Posterior cingulate gyrus (tissue), 11 donors: ENCODE measurements around the gene EPHB4.
"Not testable (repeated sequence)": the region's sequence is repeated elsewhere in the genome, so short reads cannot be mapped to it uniquely, and the experiment has no call there.

Experiments used
- DNase-seq, 10 donors: peaks; one replicate each; pipeline versions ENCODE4 v3.0.0 to v3.0.0-alpha.2; 2020 to 2021; ENCODE audit warnings: mixed read lengths in 3 of 10
- intact Hi-C: fragments of 100-400 bp; cut with DNase I; formaldehyde crosslinking; loops from one replicate; pipeline ENCODE4 v1.15.1; 2023

The EPHB4 gene

DNA sequence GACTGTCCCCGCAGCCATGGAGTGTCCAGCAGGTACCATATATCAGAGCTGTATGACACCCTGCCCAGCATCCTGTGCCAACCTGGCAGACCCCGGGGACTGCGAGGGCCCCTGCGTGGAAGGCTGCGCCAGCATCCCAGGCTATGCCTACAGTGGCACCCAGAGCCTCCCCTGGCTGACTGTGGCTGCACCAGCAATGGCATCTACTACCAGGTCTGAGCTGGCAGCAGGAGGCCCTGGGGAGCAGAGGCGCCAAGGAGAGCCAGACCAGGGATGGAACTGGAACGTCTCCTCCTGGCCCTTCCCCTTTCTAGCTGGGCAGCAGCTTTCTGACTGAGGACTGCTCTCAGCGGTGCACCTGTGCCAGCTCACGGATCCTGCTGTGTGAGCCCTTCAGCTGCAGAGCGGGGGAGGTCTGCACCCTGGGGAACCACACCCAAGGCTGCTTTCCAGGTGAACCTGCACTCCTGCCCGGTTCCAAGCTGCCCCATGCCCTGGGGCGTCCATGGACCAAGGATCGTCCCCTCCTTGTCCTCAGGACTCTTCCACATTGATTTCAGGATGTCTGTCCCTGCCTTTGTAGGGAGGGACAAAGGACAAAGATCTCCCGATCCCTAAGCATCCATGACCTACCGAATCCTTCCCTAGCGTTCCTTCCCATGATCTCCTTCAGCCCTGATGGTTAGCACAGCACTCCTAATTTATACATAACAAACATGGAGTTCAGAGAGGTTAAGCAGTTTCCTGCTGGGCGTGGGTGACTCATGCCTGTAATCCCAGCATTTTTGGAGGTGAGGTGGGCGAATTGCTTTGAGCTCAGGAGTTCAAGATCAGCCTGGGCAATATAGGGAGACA is 33.3 kb downstream of the EPHB4 start:
- no peak for DNase-seq
- intact Hi-C loops, result no loop called here

DNA sequence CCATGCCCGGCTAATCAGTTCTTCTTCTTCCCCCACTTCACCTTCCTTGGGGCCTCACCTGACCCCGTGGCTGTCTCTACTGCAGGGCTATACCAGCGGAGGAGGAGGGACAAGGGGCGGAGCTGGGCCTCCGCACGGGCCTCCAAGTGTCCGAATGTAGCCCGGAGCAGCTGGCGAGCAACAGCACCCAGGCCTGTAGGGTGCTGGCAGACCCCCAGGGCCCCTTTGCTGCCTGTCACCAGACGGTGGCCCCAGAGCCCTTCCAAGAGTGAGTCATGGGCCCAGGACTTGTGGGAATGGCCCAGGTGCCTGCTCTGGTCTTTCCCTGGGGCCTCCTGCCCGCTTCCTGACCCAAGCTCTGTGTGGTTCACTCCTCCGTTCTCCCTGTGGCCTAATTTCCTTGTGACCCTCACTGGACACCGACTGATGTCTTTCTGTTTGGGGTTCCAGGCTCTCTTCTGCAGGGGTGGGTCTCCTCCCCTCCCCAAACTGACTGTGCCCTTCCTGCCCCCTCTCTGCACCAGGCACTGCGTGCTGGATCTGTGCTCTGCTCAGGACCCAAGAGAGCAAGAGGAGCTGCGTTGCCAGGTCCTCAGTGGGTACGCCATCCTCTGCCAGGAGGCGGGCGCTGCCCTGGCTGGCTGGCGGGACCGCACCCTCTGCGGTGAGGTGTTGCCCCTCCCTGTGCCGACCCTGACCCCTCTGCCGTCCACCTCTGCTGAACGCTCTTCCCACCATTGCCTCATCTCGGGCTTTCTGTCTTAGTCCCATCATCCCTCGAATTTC is 35.2 kb downstream of the EPHB4 start:
- intact Hi-C loops, result no loop called here

DNA sequence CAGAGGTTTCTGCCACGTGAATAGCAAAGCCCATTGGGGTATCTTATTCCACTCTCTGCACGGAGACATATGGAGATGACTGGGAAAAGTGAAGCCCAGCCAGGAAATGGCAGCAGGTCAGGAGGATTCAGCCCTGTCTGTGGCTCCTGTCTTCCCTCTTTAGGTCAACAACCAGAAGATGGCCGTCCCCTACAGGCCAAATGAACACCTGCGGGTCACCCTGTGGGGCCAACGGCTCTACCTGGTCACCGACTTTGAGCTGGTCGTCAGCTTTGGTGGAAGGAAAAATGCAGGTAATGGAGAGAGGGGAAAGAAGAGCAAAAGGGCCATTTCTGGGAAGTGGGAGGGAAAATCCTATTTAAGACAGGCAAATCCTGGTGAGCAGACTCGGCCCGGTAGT is 38.3 kb downstream of the EPHB4 start:
- no peak for DNase-seq
- intact Hi-C loops, result no loop called here

More for the DNA sequence above, 35.2 kb downstream of the EPHB4 start:
- DNase-seq, result no peak

DNA sequence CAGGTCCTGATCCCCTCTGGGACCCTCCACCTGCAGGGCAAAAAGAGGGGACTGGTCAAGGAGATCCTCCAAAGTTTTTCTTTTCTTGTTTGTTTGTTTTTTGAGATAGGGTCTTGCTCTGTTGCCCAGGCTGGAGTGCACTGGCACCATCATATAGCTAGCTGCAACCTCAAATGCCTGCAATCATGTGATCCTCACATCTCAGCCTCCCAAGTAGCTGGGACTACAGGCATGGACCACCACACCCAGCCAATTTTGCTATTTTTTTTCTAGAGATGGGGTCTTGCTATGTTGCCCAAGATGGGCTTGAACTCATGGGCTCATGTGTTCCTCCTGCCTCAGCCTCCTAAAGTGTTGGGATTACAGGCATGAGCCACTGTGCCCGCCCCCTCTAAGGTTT is 41.0 kb downstream of the EPHB4 start:
- DNase-seq, result no peak
- intact Hi-C loops, result no loop called here

DNA sequence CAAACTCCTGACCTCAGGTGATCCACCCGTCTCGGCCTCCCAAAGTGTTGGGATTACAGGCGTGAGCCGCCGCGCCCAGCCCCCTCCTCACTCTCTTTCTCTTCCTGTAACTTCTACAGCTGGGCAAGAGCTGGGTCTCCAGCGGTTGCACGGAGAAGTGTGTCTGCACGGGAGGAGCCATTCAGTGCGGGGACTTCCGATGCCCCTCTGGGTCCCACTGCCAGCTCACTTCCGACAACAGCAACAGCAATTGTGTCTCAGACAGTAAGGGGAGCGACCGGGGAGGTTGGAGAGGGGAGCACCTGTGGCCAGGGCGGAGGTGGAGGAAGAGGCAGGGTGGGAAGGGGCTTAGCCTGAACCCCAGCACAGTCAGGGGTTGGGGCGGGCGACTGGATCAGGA is 41.4 kb downstream of the EPHB4 start:
- DNase-seq, result no peak
- intact Hi-C loops, result no loop called here

DNA sequence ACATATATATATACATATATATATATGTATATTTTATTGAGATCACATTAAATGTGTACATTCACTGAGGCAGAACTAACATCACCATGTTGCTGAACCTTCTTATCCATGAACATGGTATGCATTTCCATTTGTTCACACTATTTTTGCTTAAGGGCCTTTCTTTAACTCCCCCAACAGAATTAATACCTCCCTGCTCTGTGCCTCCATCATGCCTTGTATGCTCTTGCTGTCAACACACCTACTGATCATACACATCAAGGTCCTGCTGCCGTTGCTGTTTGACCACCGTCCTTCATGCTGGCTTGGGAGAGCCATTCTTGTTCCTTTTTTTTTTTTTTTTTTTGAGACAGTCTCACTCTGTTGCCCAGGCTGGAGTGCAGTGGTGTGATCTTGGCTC is 43.5 kb downstream of the EPHB4 start:
- DNase-seq, result no peak
- intact Hi-C loops, result no loop called here

DNA sequence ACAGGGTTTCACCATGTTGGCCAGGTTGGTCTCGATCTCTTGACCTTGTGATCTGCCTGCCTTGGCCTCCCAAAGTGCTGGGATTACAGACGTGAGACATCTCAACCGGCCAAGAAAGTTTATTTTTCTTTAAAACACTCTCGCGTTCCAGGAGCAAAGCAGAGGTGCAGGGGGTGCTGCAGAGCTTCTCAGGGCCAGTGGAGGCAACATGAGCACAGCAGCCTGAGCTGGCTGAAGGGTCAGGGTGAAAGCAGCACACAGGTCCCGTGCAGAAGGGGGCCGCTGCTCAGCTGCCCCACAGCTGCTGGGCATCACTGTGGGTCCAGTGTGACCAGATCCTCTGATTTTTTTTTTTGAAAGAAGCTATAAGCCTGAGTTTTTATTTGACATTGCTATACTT is 46.1 kb downstream of the EPHB4 start:
- no peak for DNase-seq
- intact Hi-C loops, result no loop called here

DNA sequence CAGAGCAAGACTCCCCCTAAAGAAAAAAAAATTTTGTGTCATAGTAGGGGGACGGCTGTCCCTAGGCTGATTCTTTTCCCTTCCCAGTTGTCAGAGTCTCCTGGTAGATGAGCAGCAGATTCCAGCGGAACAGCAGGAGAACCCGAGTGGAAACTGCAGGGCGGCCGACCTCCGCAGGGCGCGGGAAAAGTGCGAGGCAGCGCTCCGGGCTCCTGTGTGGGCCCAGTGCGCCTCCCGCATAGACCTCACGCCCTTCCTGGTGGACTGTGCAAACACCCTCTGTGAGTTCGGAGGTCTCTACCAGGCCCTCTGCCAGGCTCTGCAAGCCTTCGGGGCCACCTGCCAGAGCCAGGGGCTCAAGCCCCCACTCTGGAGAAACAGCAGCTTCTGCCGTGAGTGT is 48.0 kb downstream of the EPHB4 start:
- no peak for DNase-seq
- intact Hi-C loops, result no loop called here

DNA sequence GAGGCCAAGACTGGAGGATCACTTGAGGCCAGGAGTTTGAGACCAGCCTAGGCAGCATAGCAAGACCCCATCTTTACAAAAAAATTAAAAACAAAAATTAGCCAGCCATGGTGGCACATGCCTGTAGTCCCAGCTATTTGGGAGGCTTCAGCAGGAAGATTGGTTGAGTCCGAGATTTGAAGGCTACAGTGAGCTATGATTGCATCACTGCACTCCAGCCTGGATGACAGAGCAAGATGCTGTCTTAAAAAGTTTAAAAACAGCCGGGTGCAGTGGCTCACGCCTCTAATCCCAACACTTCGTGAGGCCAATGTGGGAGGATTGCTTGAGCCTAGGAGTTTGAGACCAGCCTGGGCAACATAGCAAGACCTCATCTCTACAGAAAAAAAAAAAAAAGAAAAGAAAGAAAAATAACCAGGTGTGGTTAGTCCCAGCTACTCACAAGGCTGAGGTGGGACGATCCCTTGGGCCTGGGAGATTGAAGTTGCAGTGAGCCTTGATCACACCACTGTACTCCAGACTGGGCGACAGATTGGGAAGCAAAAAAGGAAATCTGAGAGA is 49.2 kb downstream of the EPHB4 start:
- no peak for DNase-seq
- intact Hi-C loops, result no loop called here

DNA sequence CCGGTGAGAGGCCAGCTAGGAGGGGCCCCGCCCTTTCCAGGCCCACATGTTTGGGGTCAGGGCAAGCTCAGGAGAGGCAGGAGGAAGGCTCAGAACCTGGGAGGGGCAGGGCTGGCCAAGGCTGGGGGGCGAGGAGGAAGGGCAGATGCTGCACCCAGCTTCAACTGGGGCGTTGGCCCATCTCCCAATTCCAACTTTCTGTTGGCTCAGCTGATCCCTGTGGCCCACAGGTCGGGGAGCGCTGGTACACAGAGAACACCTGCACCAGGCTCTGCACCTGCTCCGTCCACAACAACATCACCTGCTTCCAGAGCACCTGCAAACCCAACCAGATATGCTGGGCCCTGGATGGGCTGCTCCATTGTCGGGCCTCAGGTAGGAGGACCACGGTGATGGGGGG is 53.8 kb downstream of the EPHB4 start:
- DNase-seq, result no peak
- intact Hi-C loops, result no loop called here

DNA sequence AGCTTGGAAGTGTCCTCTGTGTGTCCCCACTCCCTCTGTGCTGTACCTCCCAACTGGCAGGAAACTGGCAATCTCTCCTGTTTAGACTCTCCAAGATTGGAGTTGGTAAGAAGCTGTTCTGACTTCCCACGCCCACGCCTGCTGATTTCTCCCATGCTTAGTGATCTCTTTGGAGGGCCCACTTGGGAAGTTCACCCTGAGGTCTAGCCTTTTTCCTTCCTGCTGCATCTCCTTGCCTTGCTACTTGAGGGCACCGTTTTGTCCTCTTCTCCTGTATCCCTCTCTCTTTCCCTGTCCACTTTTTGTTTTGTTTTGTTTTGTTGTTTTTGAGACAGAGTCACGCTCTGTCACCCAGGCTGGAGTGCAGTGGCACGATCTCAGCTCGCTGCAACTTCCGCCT is 58.5 kb downstream of the EPHB4 start:
- intact Hi-C loops, result no loop called here
- DNase-seq, result no peak

DNA sequence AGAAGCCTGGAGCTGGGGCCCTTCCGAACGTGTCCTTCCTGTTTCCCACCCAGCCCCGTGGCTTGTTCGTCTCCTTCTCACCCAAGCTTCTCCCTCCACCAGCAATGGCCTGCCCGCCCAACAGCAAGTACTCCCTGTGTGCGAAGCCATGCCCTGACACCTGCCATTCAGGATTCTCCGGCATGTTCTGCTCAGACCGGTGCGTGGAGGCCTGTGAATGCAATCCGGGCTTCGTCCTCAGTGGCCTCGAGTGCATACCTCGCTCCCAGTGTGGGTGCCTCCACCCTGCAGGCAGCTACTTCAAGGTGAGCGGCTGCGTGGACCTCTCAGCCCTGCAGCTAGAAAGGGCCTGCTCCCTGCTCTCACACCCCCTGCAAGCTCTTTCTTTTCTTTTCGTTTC is 62.1 kb downstream of the EPHB4 start:
- intact Hi-C loops, result no loop called here
- DNase-seq, result no peak

DNA sequence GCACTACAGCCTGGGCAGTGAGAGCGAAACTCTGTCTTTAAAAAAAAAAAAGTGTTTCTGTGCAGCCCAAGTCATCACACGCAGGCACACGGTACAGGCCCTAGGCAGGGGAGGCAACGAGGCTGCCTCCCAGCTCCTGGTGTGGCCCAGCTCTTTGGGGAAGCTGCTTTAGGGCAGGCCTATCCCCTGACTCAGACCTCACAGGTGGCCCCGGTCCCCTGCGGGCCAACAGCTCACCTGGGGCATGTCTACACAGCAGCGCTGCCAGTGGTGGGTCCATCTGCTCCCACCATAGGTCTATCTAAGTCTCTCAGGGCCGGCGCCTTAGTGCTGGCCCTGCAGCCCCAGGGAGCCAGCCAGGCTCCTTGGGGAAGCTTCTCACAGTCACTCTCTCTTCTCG is 62.5 kb downstream of the EPHB4 start:
- DNase-seq, result no peak
- intact Hi-C loops, result no loop called here

DNA sequence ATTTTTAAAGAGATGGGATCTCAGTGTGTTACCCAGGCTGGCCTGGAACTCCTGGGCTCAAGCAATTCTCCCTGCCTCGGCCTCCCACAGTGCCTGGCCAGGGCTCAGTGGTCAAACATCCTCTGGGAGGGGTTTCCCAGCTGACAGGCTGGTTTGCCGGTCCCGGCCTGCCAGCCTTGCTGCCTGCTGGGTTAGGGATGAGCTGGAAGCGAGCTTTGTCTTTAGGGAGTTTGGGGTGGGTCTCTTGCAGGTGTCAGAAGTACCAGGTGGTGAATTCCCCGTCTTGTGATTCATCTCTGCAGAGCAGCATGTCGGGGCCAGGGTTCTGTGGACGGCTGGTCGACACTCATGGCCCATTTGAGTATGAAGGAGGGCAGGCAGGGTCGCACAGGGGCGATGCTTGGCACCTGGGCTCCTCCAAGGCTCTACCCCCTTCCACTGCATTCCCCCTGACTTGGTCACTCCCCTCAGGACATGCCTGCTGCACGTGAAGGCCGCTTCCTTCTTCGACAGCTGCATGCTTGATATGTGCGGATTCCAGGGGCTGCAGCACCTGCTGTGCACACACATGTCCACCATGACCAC is 63.7 kb downstream of the EPHB4 start:
- intact Hi-C loops, result no loop called here

DNA sequence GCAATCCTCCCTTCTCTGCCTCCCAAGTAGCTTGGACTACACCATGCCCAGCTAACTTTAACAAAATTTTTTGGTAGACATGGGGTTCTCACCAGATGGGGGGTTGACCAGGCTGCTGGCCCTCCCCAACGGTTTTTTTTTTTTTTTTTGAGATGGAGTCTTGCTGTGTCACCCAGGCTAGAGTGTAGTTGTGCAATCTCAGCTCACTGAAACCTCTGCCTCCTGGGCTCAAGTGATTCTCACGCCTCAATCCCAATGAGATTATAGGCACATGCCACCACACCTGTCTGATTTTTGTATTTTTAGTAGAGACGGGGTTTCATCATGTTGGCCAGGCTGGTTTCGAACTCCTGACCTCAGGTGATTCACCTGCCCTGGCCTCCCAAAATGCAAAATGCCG is 64.5 kb downstream of the EPHB4 start:
- DNase-seq, intact Hi-C loops: not testable (repeated sequence)

More for the DNA sequence above, 63.7 kb downstream of the EPHB4 start:
- DNase-seq, result no peak

DNA sequence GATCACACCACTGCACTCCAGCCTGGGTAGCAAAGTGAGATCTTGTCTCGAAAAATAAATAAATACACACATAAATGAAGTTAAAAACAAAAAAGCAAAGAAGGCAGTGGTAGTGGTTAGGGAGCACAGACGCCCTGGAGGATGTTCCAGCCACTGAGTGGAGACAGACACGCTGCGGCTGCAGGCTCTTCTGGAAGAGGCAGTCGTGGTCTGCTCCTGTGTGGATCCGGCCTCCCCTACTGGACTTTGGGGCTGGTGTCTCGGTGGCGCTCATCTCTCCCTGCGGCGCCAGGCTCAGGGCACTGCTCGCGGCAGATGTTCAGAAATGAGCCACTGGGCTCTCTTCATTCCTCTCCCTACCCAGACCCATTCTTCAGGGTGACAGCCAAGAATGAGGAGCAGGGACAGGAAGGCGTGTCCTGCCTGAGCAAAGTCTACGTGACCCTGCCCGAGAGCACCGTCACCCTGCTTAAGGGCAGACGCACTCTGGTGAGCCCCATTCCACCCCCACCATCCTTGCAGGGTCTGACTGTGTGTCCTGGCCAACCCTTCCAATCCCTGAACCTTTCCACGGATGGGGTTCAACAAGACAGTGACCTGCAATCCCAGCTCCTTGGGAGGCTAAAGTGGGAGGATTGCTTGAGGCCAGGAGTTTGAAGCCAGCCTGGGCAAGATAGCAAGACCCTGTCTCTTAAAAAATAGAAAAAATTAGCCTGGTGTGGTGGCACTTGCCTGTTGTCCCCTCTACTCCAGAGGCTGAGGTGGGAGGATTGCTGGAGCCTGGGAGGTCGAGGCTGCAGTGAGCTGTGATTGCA is 67.8 kb downstream of the EPHB4 start:
- intact Hi-C loops, result no loop called here
- no peak for DNase-seq

DNA sequence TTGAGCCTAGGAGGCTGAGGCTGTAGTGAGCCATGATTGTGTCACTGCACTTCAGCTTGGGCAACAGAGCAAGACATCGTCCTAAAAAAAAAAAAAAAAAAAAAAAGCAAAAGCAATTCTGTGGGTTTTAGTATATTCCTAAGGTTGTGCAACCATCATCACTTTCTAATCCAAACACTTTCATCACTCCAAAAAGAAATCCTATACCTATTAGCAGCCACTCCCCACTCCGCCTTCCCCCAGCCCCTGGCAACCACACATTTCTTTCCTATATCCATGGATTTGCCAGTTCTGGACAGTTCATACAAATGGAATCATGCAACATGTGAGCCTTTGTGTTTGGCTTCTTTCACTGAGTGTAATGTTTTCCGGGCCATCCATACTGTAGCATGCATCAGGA is 73.6 kb downstream of the EPHB4 start:
- no peak for DNase-seq
- intact Hi-C loops, result no loop called here

DNA sequence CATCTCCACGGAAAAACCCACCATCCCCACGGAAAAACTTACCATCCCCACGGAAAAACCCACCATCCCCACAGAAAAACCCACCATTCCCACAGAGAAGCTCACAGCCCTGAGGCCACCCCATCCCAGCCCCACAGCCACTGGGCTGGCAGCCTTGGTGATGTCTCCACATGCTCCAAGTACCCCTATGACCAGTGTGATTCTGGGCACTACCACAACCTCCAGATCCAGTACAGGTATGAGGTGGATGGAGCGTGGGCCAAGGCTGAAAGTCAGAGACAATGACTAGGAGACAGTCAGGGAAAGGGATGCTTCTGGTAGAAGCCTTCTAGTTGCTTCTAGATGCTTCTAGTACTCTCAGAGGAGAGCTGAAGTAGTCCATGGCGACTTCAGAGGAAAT is 74.3 kb downstream of the EPHB4 start:
- no peak for DNase-seq
- intact Hi-C loops, result no loop called here
